T-helper 2 cell (primary cell): Measurements from ENCODE around the gene TNNC1.
A peak's percentile ranks its signal among the peaks of the same experiment; 100 is the strongest.

Experiments used
- DNase-seq, 5 experiments: peaks; one replicate each; pipeline versions ENCODE4 v3.0.0 to v3.0.0-alpha.2; 2012 to 2022

TNNC1 gene

GRCh38 chr3:52483577-52484381 lies 29.9 kb upstream of the TNNC1 start:
- no peak for DNase-seq

GRCh38 chr3:52483081-52483480 lies 29.2 kb upstream of the TNNC1 start:
- DNase-seq = no peak

- peak in 1 of 5 experiments; percentile 11 for DNase-seq
These were observed 28.1 kb upstream of the TNNC1 start for GRCh38 chr3:52481819-52482521.

GRCh38 chr3:52480768-52481715 lies 27.2 kb upstream of the TNNC1 start:
- DNase-seq = no peak

GRCh38 chr3:52479877-52480575 lies 26.2 kb upstream of the TNNC1 start:
- DNase-seq = no peak

- no peak for DNase-seq
These were observed 25.4 kb upstream of the TNNC1 start for GRCh38 chr3:52479037-52479876.

- no peak for DNase-seq
These were observed 23.9 kb upstream of the TNNC1 start for GRCh38 chr3:52477796-52478095.

DNA sequence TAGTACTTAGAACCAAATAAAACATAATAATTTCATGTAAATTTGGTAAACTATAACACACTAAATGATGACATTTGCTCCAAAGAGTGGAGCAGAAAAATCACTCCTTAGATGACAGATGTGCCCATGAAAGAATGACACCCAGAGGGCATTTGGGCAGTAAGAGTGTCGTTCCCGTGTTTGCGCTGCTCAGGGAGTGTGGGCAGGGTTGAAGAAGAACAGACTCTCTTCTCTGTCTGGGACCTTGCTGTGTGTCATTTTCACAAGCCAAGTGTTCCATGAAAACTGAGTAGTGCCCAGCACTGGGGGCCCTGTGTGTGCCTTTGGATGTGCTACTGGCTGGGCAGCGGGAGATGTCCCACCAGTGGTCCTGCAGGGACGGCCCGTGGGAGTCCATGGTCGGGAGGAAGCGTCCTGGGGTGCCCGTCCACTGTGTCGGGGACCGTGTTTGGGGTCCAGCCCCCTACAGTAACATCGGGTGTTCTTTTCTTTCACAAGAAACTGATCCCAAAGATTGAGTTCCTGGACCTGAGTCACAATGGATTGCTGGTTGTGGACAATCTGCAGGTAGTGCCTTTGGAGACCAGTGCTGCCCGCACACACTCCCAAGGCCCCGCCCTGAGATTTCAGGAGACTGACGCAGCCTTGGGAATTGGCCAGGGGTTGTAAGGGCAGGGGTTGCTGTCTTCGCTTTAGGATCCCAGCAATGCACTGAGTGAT lies 23.4 kb upstream of the TNNC1 start:
- DNase-seq = no peak

DNA sequence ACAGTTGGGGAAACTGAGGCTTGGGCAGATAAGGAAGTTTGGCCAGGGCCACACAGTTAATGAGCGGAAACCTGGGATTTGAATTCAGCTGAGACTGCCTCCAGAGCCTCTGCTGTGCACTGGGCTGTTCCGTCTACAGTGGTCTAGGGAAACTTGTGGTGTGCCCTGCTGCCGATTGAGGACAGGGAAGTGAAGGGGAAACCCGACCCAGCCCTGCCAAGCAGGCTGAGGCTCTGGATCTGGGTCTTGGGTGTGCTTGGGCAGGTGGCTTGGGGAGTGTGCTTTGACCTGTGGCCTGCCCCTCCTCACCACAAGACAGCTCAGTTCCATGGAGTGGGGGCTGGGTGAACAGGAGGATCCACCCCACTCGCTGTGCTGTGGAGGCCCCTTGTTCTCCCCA lies 19.2 kb upstream of the TNNC1 start:
- no peak for DNase-seq

- DNase-seq = no peak
These were observed 18.6 kb upstream of the TNNC1 start for GRCh38 chr3:52472239-52473000.

DNA sequence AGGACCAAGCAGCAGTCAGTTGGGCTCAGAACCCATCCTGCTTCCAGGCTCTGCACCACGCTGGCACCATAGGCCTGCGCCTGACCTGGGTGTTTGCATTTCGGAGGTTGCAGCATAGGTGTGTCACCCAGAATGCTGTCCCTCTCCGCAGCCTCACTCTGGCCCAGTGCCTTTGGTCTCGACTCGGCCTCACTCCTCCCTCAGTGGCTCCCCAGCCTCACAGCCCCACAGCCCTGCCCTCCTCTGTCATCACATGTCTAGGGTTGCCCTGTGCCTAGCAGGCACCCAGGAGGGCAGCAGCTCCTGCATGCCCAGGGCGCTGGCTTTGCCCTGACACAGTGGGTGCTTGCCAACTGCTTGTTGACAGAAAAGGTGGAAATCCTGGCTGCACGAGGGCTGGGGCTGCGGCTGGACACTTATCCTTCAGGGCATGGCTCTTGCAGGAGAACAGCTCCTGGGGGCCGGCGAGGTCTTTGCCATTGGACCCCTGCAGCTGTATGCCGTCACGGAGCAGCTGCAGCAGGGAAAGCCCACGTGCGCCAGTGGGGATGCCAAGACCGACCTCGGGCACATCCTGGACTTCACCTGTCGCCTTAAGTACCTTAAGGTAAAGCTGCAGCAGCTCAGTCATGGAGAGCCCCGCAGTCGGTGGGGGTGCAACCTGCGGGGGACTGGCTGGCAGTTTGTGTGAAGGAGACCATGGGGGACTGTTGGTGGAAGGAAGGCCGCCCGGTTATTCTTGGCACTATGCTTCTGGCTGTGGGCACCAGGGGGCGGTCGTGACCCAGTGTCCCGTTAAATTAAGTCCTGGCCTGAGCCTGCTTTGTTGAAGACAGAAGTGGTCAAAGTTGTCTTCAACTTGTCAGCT lies 17.8 kb upstream of the TNNC1 start:
- DNase-seq = peak in 1 of 5 experiments; percentile 19

DNA sequence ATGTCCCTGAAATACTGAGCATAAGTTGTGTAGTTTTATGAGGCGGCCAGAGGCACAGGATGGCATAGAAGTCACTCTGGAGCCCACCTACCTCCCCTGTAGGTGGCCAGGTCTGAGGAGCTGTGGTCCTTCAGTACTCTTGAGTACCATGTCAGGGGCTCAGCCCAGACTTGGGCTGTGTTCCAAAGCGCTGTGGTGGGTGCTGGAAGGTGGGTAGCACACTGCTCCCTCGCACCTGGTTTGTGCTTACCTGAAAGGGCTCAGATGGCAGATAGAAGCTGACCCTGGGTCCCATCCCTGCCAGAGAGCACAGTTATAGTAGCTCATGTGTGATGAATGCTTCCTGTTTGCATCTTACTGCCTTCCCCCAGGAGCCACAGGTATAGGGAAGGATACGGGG lies 17.1 kb upstream of the TNNC1 start:
- no peak for DNase-seq

DNA sequence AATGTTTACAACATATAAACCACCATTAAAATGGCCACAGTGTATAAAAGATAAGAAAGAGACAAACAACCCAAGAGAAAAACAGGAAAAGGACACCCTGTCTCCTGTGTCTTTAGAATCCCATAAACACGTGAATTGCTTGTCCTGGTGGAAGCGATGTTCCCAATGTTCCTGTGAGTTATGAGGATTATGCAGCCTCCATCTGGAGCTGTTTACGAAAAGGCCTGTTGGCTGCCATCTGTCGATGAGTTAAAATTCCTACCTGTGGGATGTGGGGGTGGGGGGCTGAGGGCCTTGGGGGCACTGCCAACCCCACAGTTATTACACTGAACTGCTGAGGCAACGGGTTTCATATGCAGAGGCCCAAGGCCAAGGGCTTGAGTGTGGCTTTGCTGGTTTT lies 15.2 kb upstream of the TNNC1 start:
- DNase-seq = no peak

DNA sequence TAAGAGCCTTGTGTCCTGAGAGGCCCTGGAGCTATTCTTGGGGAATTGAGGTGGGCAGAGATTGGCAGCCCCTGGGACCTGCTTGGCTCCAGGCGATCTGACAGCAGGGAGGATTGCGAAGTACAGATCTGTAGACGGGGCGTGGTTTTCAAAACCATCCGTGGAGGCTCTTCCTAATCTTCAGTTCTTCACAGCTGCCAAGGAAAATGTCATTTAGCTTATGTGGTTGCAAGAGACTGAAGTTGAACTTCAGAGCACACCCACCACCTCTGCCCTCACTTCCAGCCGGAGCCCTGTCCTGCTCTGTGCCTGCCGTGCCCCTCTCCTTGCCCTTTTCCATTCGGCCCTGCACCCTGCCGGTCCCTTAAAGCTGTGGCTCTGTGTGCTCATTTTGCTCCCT lies 14.5 kb upstream of the TNNC1 start:
- no peak for DNase-seq

- DNase-seq = no peak
These were observed 9.6 kb upstream of the TNNC1 start for GRCh38 chr3:52463416-52463815.

DNA sequence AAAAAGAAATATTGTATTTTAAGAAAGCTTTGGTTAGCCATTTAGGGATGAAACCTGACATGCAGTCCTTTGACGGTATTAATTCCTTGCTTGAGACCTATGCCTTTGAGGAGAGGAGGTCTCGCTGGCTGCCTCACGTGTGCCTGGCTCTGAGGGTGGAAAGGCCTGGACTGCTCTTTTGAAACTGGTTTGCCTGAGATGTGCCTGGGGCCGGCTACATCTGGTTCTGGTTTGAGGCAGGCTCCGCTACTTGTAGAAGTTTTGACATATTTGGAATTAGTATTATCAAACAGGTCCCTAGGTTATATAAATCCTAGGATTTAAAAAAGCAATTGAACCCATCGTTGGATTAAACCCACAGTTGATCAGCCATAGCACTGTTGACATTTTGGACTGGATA lies 8.0 kb upstream of the TNNC1 start:
- no peak for DNase-seq

DNA sequence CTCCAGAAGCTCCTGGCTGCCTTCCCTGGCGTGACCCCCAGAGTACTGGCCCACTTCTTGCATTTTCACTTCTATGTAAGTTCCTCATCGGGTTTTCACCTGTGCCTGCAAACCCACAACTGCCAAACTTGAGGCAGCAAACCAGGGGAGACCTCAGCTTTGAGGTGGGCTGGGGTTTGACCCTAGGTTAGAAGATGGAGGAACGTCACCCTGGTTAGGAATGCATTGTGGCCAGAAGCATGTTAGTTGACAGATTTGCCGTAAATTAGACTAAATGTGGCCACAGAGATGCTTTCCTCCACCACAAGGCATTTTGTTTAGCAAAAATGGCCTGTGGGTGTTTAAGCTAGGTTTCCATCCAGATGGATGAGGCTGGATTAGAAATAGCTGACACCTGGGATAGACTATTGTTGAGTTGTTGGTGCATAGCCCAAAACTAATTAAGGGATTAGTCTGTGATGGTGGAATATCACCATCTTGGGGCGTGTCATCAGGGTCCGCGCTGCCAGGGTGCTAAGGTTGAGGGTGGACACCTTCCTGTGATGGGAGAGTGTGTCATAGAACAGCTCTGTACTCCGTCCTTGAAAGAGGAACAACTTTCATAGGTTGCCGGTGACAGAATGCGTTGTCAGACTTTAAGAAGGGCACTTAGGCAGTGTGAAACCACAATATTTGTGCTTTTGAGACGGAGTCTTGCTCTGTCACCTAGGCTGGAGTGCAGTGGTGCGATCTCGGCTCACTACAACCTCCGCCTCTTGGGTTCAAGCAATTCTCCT lies 5.1 kb upstream of the TNNC1 start:
- DNase-seq = no peak

- no peak for DNase-seq
These were observed 4.4 kb upstream of the TNNC1 start for GRCh38 chr3:52458031-52458760.
